Dedifferentiated amniotic fluid mesenchymal stem cell (primary cell): Measurements from ENCODE around the gene CNIH2.
"Not testable (repeated sequence)": the region's sequence is repeated elsewhere in the genome, so short reads cannot be mapped to it uniquely, and the experiment has no call there.

Experiments used
- DNase-seq: peaks from one replicate; pipeline ENCODE4 v3.0.0-alpha.2; 2016; ENCODE audit errors: extremely low spot score

Gene CNIH2

DNA sequence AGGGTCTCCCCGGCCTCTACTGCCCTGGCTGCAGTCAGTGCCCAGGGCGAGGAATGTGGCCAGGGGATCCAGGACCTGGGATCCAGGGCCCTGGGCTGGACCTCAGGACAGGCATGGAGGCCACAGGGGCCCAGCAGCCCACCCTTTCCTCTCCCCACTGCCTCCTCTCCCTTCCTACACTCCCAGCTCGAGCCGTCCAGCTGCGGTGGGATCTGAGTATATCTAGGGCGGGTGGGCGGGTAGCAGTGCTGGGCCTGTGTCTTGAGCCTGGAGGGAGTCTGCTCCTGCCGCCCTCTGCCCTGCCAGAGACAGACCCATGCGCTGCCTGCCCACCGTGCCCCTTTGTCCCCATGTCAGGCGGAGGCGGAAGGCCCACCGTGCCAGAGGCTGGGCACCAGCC lies 1.4 kb upstream of the CNIH2 start:
- not testable (repeated sequence) for DNase-seq

DNA sequence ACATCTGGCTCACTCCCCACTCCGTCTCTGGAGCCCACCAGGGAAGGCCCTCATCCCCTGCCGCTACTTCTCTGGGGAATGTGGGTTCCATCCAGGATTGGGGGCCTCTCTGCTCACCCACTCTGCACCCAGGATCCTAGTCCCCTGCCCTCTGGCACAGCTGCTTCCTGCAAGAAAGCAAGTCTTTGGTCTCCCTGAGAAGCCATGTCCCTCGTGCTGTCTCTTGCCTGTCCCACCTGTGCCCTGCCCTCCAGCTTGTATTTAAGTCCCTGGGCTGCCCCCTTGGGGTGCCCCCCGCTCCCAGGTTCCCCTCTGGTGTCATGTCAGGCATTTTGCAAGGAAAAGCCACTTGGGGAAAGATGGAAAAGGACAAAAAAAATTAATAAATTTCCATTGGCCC lies 911 bp upstream of the CNIH2 start:
- not testable (repeated sequence) for DNase-seq

DNA sequence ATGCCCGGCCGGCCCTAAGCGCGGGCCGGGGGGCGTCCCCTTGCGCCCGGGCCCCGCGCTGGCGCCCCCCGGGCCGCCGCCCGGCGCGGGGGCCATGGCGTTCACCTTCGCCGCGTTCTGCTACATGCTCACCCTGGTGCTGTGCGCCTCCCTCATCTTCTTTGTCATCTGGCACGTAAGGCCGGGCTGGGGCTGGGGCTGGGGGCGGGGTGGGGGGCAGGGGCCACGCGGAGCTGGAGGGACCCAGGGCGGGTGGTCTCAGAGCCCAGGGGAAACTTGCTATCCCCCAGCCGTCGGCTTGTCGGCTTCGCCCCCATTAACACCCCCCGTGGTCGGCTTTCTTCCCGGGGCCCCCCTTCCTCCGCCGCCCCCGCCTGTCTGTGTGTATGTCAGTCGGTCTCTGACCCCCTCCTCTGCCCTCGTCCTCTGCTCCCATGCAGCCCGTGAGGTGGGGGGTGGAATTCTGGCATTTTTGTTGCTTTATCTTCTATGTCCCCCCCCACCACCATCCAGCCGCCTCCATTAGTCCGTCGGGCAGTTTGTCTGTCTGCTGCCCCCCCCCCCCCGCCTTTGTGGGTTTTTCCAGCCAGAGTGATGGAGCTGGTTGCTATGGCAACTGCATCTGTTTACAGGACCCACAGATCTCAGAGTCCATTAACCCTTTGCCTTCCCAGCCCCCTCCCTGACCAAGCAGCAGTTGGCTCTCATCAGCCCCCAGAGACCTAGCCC lies 552 bp downstream of the CNIH2 start:
- no peak for DNase-seq

DNA sequence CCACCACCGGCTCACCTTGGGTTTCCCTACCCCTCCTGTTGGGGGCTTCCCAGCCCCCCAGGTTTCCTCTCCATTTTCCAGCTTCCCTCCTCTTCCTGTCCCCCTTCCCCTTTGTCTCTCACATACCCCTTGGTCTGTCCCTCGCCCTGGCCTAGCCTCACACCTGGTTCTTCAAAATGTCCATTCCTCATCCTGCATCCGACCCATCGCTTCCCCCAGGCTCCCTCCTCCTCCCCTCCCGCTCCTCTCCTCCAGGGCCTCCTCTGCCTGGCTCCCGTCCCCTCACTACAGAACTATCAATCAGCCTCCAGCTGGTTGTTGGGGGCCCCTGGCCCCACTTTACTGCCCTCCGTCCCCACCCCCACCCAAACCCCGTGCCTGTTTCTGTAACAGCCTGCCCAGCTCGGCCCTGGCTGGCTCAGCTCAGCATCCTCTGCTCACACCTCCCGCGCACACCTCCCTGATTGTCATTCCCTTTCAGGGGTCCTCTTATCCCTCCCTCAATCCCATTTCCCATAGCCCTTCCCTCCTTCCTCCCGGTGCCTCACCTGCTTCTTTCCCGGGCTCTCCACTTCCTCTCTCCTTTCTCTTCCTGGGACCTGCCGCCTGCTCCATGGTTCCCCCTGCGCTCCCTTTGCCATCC lies 1.2 kb downstream of the CNIH2 start:
- DNase-seq = no peak

DNA sequence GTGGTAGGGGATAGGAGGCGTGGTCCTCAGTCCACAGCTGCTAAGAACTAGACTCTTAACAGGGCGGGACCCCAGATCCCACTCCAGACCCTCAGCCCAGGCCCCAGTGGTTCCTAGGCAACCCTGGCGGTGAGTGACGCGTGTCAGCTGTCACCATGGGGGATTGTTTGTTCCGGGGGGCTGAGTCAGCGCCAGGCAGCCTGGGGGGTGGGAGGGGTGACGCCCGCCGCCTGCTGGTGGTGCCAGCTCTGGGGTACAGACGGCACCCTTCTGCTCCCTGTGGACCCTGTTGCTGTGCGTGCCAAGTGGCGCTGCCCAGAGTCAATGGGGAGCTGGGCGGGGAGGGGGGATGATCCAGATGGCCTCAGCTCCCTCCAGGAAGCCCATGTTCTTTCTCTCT lies 2.5 kb downstream of the CNIH2 start:
- DNase-seq = no peak

DNA sequence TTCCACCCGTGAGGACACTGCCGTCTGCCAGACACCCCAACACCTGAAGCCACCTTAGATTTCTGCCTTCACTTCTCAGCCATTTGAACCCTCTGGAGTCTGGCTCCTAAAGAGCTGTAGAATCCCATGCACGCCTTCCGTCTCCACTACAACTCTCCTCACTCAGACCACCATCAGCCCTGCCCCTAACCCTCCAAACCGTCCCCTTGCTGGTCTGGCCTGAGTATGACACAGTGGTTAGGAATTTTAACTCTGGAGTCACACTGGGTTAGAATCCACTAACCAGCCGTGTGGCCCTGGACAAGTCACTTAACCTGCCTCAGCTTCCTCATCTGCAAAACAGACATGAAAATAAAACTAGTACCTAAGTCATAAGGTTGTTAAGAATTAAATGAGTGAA lies 3.0 kb downstream of the CNIH2 start:
- DNase-seq = no peak

DNA sequence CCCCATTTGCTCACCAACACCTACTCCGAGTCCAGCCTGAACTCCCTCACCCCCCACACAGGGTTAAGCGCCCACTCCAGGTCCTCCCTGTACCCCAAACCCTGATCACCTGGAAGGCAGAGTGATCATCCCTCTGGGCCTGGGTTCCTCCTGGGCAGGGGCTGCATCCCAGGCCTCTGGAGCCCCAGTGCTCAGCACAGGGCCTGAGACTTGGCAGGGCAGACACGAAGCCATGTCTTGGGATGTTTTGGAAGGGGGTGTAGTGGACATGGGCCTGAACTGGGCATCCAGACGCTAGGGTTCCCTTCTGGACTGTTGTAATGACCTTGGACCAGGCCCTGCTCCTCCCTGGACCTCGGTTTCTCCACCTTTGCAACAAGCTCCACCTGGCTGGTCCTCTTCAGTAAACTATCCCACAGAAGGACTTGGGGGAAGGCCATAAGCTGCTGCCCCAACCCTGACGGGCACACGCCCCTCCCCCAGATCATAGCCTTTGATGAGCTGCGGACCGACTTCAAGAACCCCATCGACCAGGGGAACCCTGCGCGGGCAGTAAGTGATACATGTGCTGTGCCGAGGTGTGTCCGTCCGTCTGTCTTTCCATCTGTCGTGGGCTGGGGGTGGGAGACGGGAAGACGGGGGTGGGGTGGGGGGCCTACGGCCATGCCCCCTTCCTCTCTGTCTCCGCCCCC lies 3.9 kb downstream of the CNIH2 start:
- DNase-seq = no peak

DNA sequence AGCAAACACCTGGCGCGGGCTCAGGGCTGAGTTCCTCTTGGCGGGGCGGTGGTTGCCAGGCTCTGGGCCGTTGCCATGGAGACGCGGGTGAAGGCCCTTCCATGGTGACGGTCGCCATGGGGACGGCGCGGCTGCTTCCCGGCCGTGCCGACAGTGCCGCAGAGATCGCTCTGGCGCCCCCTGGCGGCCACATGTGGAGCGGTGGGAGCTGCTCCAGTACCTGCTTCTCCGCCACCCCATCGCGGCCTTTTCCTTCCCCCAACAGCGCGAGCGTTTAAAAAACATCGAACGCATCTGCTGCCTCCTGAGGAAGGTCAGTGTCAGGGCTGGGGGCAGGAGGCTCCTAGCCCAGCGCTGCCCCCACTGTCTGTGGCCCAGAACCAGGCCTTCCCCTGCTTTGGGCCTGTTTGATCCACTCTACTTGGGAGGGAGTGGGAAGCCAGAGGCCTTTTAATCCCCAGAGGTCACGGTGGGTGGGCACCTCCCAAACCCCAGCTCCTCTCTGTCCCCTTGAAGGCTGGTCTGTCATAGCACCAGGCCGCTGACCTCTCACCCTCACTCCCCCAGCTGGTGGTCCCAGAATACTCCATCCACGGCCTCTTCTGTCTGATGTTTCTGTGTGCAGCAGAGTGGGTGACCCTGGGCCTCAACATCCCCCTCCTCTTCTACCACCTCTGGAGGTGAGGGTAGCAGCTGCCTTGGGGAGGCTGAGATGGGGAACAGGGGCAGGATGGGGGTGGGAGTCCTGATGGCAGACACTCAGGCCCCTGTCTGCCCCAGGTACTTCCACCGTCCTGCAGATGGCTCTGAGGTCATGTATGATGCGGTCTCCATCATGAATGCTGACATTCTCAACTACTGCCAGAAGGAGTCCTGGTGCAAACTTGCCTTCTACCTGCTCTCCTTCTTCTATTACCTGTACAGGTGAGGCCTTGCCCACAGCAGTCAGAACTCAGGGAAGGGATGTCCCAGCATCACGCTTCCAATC lies 4.8 kb downstream of the CNIH2 start:
- DNase-seq = peak; percentile 82

DNA sequence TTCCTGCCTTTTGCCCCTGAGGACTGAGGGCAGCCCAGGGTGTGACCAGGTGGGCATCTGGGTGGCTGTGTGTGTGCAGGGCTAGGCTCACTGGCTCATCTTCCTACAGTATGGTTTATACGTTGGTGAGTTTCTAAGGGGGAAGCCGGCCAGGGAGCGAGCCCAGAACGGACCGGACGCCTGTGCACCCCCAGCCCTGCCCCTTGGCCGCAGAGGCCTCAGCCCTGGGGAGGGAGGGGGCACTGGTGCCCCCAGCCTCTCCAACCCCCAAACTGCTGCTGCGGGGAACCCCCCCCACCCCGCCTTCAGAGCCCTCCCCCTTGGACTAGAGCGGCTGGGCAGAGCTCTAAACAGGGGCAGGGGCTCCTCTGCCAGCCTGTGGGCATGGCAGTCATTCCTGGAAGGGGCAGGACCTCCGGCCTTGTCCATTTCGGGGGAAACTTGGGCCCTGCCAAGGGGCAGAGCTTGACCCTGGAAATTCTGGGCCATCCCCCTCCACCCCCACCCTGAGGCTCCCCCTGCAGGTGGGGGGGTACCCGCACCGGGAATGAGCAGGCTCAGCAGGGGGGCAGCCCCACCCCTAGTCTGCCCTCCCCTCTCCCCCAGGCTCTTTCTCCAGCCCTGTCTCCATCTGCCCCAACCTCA lies 5.6 kb downstream of the CNIH2 start:
- no peak for DNase-seq

DNA sequence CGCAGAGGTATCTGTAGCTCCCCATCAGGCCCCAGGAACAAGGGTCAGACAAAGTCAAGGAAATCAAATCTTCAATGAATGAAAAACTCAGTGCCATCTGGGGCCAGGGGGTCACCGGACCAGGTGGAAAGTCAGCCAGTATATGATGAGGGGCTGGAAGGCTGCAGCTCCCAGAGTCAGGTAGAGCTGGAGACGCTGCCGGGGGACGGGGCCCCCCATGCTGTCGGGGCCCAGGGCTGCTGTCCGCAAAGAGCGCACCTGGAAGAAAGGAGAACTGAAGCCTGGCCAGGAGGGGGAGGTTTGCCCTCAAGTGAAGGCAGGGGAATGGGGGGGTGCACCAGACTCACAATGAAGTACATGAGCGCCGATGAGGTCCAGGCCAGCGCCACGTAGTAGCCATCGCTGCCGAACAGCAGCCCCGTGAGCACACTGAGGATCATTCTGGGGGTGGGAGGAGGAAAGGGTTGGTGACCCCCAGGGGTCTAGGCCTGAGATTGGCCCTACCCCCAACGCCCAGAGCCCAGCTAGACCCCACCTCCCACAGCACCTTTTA lies 6.6 kb downstream of the CNIH2 start:
- DNase-seq = no peak

DNA sequence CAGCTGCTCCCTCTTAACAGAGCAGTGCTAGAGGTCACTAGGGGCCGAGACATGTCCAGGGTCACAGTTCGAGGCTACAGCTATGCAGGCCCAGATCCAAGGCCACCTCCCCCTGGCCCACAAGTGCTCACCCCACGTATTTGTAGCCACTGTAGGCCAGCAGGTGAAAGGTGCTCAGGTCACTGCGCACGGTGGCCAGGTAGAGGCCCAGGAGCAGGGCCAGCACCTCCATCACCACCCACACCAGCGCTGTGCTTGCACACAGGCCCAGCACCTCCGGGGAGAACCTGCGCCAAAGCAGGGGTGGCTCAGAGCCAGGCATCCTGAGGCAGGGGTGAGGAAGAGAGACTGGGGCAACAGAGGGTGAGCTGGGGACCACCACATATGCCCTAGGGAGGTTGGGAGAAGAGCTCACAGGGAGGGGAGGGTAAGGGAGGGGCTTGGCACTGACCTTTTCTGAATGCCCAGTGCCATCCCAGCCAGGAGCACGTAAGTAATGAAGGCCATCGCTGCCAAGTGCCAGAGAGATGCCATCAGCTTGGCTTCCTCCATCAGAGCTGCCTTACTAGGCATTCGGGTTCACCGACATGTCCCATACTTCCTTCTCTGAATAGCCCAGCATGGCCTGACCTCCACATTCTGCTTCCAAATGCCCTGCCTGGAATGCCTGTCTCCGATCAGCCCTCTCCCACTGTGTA lies 7.4 kb downstream of the CNIH2 start:
- DNase-seq = no peak

DNA sequence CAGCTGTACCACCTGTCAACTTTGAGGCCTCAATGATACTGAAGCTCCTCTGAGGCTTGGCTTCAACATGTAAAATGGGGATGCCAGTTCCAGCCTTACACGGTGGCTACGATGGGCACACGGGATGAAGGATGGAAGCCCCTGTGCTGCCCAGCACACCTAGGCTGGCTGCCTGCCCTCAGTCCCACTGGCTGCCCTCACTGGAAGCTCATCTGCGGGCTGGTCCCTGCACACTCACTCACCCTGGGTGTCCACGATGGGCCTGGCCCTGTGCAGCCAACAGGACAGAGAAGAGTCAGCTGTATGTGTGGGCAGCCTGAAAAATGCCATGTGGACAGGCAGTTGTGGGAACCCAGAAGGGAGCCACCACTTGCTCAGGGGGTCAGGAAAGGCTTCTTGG lies 8.7 kb downstream of the CNIH2 start:
- no peak for DNase-seq

DNA sequence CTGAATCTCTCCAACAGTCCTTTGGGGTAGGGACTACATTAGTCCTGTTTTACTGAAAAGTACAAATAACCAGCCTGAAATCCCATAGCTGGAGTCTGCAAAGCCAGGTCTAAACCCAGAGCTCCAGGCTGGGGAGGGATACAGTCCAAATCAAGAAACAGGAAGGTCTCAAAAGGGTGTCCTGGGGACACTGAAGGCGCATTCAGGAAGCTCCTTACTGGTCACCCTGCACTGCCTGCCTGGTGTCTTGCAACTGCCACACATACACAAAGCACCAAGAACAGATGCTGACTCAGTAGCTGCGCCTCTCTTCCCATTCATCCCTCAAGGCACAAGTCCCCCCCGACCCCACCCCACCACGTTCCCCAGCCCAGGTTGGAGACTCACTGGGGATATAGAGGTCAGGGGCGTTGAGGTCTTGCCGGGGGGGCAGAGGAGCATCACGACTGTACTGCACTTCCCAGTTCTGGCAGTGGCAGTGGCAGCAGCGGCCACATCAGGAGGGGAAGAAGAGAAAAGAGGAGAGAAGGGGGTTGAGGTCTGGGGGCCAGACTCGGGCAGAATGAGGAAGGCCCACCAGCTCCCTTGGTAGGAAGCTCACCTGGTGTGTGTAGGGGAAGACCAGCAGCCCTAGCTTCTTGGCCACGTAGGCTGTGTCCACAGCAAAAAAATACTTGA lies 9.4 kb downstream of the CNIH2 start:
- DNase-seq = no peak

DNA sequence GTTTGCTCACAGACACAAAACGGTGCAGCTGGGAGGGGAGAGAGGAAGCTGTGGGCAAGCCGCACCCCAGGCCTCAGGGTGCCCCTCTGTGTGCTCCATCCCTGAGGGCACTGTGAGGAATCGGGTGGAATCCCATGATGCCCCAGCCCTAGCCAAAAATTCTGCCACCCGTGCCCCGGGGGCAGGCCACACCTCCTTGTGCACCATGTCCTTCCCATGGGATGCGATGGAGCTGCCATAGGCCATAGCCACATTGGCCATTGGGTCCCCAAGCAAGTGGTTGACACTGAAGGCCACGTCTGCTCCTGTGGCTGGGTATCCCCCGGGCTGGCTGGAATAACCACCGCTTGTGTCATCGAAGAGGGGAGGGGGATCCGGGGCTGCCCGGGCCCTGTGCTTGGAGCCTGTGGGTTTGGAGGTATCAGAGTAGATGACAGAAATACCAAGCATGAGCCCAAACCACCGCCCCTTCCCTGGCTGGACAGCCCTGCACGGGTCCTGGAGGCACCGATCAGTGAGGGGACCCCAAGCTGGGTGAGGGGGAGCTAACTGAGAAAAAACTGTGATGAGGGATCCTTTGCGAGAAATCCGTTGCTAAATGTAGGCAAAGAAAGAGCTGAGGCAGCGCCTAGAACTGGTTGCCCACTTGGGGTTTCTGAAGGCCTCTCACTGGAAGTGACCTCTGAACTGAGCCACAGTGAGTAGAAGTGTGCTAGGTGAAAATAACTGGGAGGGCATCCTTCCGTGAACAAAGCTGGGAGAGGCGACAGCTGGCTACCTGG lies 10.1 kb downstream of the CNIH2 start:
- no peak for DNase-seq

DNA sequence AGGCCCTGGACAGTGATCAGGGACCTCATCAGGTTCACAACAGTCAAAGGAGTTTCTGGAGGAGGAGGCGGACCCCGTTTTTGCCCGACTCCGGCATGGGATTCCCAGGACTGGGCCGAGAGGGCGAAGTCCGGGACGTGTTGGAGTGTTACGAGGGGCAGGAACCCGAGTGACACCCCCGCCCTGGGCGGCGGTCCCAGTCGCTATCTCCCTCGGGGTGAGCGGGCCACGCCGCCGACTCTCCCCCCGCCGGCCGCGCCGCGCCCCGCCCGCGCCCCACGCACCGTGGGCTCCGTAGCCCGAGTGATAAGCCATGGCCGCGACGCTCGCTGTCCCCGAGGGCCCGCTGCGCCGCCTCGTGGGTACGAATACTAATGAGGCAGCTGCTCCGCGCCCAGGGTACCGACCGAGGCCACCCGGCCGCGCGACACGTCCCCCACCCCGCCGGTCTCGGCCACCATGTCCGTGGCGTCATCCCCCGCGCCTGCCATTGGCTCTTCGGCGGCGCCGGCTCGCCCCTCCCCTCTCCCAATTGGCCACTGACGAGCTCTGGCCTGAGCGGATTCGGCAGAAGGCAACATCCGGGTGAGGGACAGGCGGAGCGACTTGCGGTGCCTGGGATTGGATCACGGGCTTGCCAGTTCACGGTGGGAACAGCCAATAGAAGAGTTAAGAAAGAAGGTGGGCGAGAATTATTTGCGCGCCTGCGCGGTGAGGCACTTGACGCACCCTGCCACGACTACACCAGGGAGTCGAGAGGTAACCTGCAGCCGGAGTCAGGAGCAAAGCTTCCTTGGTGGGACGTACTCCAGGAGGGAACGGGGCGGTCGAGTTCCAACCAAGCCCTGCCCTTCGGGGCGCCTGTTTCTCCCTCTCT lies 10.9 kb downstream of the CNIH2 start, which contains the start of gene YIF1A:
TSS of gene YIF1A (minus strand) at position 473 of the 877 bp plus-strand sequence. CDS start at position 315, 158 bp downstream.
- DNase-seq = peak; percentile 99

DNA sequence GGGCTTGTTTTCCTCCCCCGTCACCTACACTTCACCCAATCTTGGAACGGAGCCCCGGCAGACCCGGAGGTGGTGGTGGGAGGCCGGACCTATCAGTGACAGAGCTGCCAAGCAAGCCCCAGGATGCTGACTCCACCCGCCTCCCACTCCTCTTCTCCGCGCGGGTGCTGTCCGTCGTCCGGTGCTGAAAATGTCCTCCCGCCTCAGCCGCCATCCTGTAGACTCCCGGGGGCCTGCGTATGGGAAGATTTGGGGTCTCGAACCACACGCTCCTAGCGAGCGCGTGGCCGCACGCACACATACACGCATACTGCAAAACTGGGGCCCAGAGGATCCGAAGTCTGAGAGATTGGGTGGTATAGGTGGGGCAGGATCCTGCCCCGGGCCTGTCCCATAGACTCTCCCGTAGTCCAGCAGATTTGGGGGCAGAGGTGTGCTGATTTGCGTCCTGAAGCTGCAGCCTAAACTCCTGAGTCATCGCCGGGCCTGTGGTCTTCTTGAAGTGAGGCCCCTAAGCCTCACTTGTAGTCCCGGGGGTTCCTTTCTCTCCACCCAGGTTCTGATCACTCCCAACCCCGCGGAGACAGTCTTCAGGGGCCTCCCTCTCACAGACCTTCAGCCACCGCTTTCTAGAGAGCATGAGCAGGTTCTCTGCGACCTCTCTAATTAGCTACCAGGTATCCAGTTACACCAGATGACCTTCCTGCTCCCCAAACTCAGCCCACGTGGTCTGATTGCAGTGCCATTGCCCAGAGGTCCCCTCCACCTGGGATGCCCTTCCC lies 11.8 kb downstream of the CNIH2 start:
- peak; percentile 70 for DNase-seq

DNA sequence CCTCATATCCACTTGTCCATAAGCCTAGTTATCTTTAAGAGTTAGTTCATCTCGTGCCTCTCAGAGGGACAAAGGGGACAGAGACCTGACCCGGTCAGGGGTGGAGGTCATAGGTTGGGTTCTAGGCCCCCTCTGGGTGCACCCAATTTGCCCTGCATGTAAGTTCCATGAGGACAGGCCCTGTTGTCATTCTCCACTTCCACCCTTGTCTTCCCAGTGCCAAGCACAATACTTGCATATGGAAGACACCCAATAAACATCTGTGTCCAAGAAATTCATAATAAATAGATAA lies 12.3 kb downstream of the CNIH2 start:
- no peak for DNase-seq
